Left lung (tissue), 10 donors: ENCODE measurements around the gene ADAM12. TPM values are rescaled to one million over a fixed set of nuclear protein-coding genes. Genes with fewer than 3 reads are reported as not detected.
A peak's percentile ranks its signal among the peaks of the same experiment; 100 is the strongest.

ENCODE experiments used
- ATAC-seq: fragments of 200-7000 bp; cut with Tn5 transposase; one replicate; pipeline ENCODE4 v1.9.1; 2020; ENCODE audit warnings: moderate library complexity
- DNase-seq, 4 donors: peaks; one replicate each; pipeline ENCODE4 v3.0.0-alpha.2; 2013 to 2020
- H3K27ac ChIP-seq, 2 donors: fragments of 200-600 bp; sonication (generic) in 1 of 2; one replicate each; pipeline versions ENCODE4 v1.5.0 to v1.8.0; 2020 to 2021
- H3K27me3 ChIP-seq, 2 donors: fragments of 200-600 bp; sonication (generic) in 1 of 2; one replicate each; pipeline versions ENCODE4 v1.5.0 to v1.8.0; 2020 to 2021
- H3K36me3 ChIP-seq, 2 donors: fragments of 200-600 bp; sonication (generic) in 1 of 2; one replicate each; pipeline versions ENCODE4 v1.5.0 to v1.8.0; 2020 to 2021
- H3K4me1 ChIP-seq, 2 donors: fragments of 200-600 bp; one replicate each; pipeline ENCODE4 v1.8.0; 2021
- H3K4me3 ChIP-seq, 2 donors: fragments of 200-600 bp; sonication (generic) in 1 of 2; one replicate each; pipeline versions ENCODE4 v1.5.0 to v1.8.0; 2020 to 2021; ENCODE audit warnings: mild to moderate bottlenecking in 1 of 2
- H3K9me3 ChIP-seq, 2 donors: fragments of 200-600 bp; sonication (generic) in 1 of 2; one replicate each; pipeline versions ENCODE4 v1.5.0 to v1.8.0; 2020 to 2021
- intact Hi-C, 2 donors: fragments of 100-400 bp; cut with DNase I; formaldehyde crosslinking; loops; one replicate each; pipeline versions ENCODE4 v1.11.2 to v1.14.2; 2022
- polyA plus RNA-seq, 6 donors: library from polyadenylated mRNA; unstranded; fragments of 120-200 nt; gene quantifications; one replicate each; pipeline ENCODE4 v1.2.1, GENCODE V29; 2013; ENCODE audit not compliant: insufficient read length in 6 of 6
- total RNA-seq, 2 donors: library from RNA; stranded (reverse); fragmentation: NEBNext Ultra II Directional; extraction: Animal tissue kit (Norgen Biotek cat#: 25700); gene quantifications; one replicate each; pipeline ENCODE4 v1.2.1, GENCODE V29; 2021
- TF ChIP-seq, protein P1 (sequence below), 2 donors: fragments of 200-600 bp; sonication (generic) in 1 of 2; IDR thresholded peaks; one replicate each; pipeline versions ENCODE4 v1.5.0 to v1.8.0; 2021; ENCODE audit warnings: antibody characterized with exemption in 2 of 2
- donor health status: DM: no; HTN: yes; CAD: no.
- donor health status: DM: no; HTN: no; CAD: no.

The ADAM12 gene
- total and polyA plus RNA-seq, 8 donors = 2.6 to 22.4 (median 10.7) TPM

DNA sequence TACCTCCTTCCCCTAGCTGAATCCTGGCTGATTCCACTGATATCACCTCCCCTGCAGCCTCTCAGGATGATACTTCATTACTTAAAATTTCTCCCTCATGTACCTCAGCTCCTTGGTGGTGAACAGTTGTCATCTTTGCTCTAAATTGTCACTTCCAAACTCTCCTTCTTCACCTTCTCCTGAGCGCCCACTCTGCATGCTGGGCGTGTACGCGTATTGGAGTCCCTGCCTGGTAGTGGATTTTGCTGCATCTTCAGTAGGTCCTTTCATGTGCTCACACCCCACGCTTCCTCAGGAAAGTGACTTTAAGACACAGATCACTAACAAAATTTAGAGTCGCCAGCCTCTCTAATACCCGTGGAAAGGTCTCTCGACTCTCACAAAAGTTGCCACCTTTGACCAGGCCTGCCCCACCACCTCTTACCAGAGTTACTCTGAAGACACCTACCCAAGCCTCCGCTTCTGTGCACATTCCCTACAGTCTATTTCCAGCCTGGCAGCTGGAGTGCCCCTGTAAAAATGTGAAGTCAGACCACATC is 255.1 kb downstream of the ADAM12 start:
- intact Hi-C loops = no loop called here
- no peak for DNase-seq
- peaks cover 0 to 4% of the 10 kb centered on the region in 2 donors for H3K9me3 ChIP-seq
- H3K36me3 ChIP-seq = no peaks in the 10 kb centered on the region
- no peak overlapping the region for H3K27ac ChIP-seq
- ATAC-seq = no peak
- no peaks in the 10 kb centered on the region for H3K27me3 ChIP-seq
- H3K4me3 ChIP-seq = no peak overlapping the region
- TF ChIP-seq, protein P1, sequence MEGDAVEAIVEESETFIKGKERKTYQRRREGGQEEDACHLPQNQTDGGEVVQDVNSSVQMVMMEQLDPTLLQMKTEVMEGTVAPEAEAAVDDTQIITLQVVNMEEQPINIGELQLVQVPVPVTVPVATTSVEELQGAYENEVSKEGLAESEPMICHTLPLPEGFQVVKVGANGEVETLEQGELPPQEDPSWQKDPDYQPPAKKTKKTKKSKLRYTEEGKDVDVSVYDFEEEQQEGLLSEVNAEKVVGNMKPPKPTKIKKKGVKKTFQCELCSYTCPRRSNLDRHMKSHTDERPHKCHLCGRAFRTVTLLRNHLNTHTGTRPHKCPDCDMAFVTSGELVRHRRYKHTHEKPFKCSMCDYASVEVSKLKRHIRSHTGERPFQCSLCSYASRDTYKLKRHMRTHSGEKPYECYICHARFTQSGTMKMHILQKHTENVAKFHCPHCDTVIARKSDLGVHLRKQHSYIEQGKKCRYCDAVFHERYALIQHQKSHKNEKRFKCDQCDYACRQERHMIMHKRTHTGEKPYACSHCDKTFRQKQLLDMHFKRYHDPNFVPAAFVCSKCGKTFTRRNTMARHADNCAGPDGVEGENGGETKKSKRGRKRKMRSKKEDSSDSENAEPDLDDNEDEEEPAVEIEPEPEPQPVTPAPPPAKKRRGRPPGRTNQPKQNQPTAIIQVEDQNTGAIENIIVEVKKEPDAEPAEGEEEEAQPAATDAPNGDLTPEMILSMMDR (IDR thresholded peaks at IDR 0.05) = no peak
- H3K4me1 ChIP-seq = peaks cover 0 to 15% of the 10 kb centered on the region in 2 donors

DNA sequence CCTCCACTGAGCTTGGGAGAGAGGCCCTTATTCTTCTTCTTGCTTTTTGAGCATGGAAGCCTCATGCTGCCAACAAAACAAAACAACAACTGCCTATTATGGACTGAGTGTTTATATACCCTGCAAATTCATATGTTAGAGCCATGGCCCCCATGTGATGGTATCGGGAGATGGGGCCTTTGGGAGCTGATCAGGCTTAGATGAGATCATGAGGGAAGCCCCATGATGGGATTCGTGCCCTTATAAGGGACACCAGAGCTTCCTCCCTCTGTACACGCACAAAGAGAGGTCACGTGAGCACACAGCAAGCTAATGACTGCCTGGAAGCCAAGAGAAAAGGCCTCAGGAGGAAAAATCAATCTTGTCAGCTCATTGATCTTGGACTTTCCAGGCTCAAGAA is 256.9 kb downstream of the ADAM12 start:
- DNase-seq = no peak
- intact Hi-C loops = no loop called here
- peaks cover 0 to 15% of the 10 kb centered on the region in 2 donors for H3K4me1 ChIP-seq
- no peaks in the 10 kb centered on the region for H3K36me3 ChIP-seq
- H3K4me3 ChIP-seq = no peak overlapping the region
- H3K27me3 ChIP-seq = no peaks in the 10 kb centered on the region
- TF ChIP-seq, protein P1 (IDR thresholded peaks at IDR 0.05) = no peak
- no peaks in the 10 kb centered on the region for H3K9me3 ChIP-seq
- ATAC-seq = no peak
- no peak overlapping the region for H3K27ac ChIP-seq

DNA sequence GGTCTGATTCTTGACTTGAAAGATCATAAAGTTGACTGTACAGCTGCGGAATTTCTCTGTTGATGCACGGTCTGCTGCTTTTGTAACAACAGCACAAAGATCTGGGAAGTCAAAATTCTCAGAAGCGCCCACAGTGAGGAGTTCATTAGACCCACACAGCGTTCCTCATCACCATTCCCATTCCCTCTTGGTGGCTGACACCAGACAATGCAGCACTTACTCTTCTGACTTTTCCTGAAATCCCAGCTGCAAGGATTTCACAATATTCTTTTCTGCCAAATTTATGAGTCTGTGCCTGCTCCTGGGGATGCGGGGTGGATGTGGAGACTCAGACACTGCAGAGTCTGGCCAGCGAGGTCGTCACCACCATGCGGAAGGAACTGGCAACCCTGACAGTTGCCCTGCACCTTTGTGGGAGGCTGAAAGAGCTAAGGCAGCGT is 258.0 kb downstream of the ADAM12 start:
- Histone ChIP-seq H3K36me3 (no peaks in the 10 kb centered on the region), H3K4me3 (no peak overlapping the region), H3K4me1 (peaks cover 0 to 11% of the 10 kb centered on the region in 2 donors), H3K9me3 (no peaks in the 10 kb centered on the region), H3K27ac (no peak overlapping the region), H3K27me3 (no peaks in the 10 kb centered on the region)
- intact Hi-C loops = no loop called here
- ATAC-seq = peak; percentile 67
- TF ChIP-seq, protein P1 (IDR thresholded peaks at IDR 0.05) = no peak
- peak in 1 of 4 donors; percentile 68 for DNase-seq

DNA sequence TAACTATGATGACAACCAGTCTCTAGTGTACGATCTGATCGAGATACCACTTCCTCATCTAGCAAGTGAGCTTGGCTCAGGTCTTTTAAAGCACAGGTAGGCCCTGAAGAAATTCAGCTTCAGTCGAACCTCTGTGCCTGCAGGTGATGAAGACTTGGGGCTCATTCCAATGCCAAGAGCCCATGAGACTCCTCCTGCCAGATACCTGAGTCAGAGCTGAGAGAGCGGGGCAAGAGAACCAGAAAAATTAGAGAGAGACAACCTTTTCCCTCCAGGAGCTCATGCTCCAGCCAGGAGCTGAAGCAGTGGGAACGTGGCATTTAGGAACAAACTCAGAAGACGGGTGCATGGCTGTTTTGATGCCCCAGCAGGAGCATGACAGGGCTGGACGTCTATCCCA is 259.3 kb downstream of the ADAM12 start:
- H3K9me3 ChIP-seq = no peaks in the 10 kb centered on the region
- intact Hi-C loops = no loop called here
- no peak for DNase-seq
- TF ChIP-seq, protein P1 (IDR thresholded peaks at IDR 0.05) = no peak
- H3K4me3 ChIP-seq = no peak overlapping the region
- ATAC-seq = no peak
- no peaks in the 10 kb centered on the region for H3K27me3 ChIP-seq
- H3K36me3 ChIP-seq = no peaks in the 10 kb centered on the region
- H3K27ac ChIP-seq = no peak overlapping the region
- no peaks in the 10 kb centered on the region for H3K4me1 ChIP-seq

DNA sequence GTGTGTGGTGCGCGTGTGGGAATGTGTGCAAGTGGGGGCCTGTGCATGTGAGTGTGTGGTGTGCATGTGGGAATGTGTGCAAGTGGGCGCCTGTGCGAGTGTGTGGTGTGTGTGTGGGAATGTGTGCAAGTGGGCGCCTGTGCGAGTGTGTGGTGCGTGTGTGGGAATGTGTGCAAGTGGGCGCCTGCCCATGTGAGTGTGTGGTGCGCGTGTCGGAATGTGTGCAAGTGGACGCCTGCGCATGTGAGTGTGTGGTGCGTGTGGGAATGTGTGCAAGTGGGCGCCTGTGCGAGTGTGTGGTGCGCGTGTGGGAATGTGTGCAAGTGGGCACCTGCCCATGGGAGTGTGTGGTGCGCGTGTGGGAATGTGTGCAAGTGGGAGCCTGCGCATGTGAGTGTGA is 259.7 kb downstream of the ADAM12 start:
- TF ChIP-seq, protein P1 (IDR thresholded peaks at IDR 0.05) = no peak
- Histone ChIP-seq H3K4me3 (no peak overlapping the region), H3K36me3 (no peaks in the 10 kb centered on the region), H3K27me3 (no peaks in the 10 kb centered on the region), H3K27ac (no peak overlapping the region), H3K4me1 (no peaks in the 10 kb centered on the region), H3K9me3 (no peaks in the 10 kb centered on the region)
- ATAC-seq = no peak
- intact Hi-C loops = no loop called here
- DNase-seq = no peak
